Pancreas (tissue), 10 donors: ENCODE measurements around the gene ACOX3. TPM values are rescaled to one million over a fixed set of nuclear protein-coding genes. Genes with fewer than 3 reads are reported as not detected.
A peak's percentile ranks its signal among the peaks of the same experiment; 100 is the strongest.

Experiments
- ATAC-seq, 4 donors: fragments of 200-7000 bp; cut with Tn5 transposase; one replicate each; pipeline versions ENCODE4 v1.8.0 to v1.9.1; 2020; ENCODE audit warnings: mild to moderate bottlenecking in 4 of 4, moderate library complexity in 4 of 4
- DNase-seq, 6 donors: peaks; one replicate each; pipeline ENCODE4 v3.0.0-alpha.2; 2020
- FAIRE-seq: peaks from 2 replicates; lab custom pipeline; 2012; peaks lifted over from hg19 to GRCh38; lab: Jason Lieb, UNC
- H3K27ac ChIP-seq, 4 donors: fragments of 200-600 bp; sonication (generic); 1 replicate in 3 of 4; 2 replicates in 1 of 4; pipeline versions ENCODE4 v1.5.0 to v1.8.0; 2020
- H3K27me3 ChIP-seq, 4 donors: fragments of 200-600 bp; one replicate each; pipeline ENCODE4 v1.8.0; 2021
- H3K36me3 ChIP-seq, 3 donors: fragments of 200-600 bp; sonication (generic) in 1 of 3; one replicate each; pipeline versions ENCODE4 v1.5.0 to v1.8.0; 2020 to 2021
- H3K4me1 ChIP-seq, 3 donors: fragments of 200-600 bp; one replicate each; pipeline ENCODE4 v1.8.0; 2021
- H3K4me3 ChIP-seq, 4 donors: fragments of 200-600 bp; sonication (generic) in 2 of 4; one replicate each; pipeline versions ENCODE4 v1.5.0 to v1.8.0; 2020 to 2021
- H3K9me3 ChIP-seq, 4 donors: fragments of 200-600 bp; one replicate each; pipeline ENCODE4 v1.8.0; 2021
- WGBS, 2 donors: extraction: QIAGEN DNeasy Blood & Tissue Kit; methylation state at CpG; one replicate each; pipeline ENCODE4 v1.1.7; 2013; 5-methylcytosine and 5-hydroxymethylcytosine counted together
- intact Hi-C, 3 donors: fragments of 100-400 bp; cut with DNase I; formaldehyde crosslinking; loops; one replicate each; pipeline versions ENCODE4 v1.11.1 to v1.14.2; 2022
- polyA plus RNA-seq, 2 donors: library from polyadenylated mRNA; stranded (reverse); fragments of 200-250 nt; gene quantifications; one replicate each; pipeline ENCODE4 v1.2.3, GENCODE V29; 2013
- total RNA-seq, 6 donors: library from RNA; stranded (reverse); fragmentation: NEBNext Ultra II Directional in 4 of 6; extraction: Animal tissue kit (Norgen Biotek cat#: 25700) in 4 of 6; gene quantifications; one replicate each; pipeline versions ENCODE4 v1.2.1 to v1.2.4, GENCODE V29; 2021 to 2023
- TF ChIP-seq, protein P1 (sequence below), 4 donors: fragments of 200-600 bp; sonication (generic) in 3 of 4; IDR thresholded peaks; one replicate each; pipeline versions ENCODE4 v1.5.0 to v1.8.0; 2021; ENCODE audit warnings: antibody characterized with exemption in 4 of 4
- donor health status: healthy with polysubstance abuse.
- donor health status: DM: no; HTN: no; CAD: no; lungs with moderate emphysema.
- donor health status: DM: no; HTN: no; CAD: no.
- donor health status: control.
- donor health status: control.
- donor health status: Bipolar disorder and iron deficiency.
- donor health status: DM: yes; HTN: yes; CAD: no.
- donor health status: DM: no; HTN: no; CAD: no.
- donor health status: DM: no; HTN: no; CAD: no.
- donor health status: DM: yes; HTN: yes; CAD: no.

ACOX3 gene
- total and polyA plus RNA-seq, 8 donors, result 16.1 to 24.8 (median 18.6) TPM

- Histone ChIP-seq H3K9me3 (no peaks in the 10 kb centered on the region), H3K27me3 (no peaks in the 10 kb centered on the region), H3K27ac (no peak overlapping the region), H3K4me1 (no peaks in the 10 kb centered on the region), H3K36me3 (no peaks in the 10 kb centered on the region), H3K4me3 (no peak overlapping the region)
- TF ChIP-seq, protein P1, sequence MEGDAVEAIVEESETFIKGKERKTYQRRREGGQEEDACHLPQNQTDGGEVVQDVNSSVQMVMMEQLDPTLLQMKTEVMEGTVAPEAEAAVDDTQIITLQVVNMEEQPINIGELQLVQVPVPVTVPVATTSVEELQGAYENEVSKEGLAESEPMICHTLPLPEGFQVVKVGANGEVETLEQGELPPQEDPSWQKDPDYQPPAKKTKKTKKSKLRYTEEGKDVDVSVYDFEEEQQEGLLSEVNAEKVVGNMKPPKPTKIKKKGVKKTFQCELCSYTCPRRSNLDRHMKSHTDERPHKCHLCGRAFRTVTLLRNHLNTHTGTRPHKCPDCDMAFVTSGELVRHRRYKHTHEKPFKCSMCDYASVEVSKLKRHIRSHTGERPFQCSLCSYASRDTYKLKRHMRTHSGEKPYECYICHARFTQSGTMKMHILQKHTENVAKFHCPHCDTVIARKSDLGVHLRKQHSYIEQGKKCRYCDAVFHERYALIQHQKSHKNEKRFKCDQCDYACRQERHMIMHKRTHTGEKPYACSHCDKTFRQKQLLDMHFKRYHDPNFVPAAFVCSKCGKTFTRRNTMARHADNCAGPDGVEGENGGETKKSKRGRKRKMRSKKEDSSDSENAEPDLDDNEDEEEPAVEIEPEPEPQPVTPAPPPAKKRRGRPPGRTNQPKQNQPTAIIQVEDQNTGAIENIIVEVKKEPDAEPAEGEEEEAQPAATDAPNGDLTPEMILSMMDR (IDR thresholded peaks at IDR 0.05), result no peak
- ATAC-seq (no peak), FAIRE-seq (no peak), DNase-seq (peak in 1 of 6 donors; percentile 14)
- 63 to 71% methylated on average over 9 of the region's 9 CpGs for WGBS, 2 donors
- intact Hi-C loops, result no loop called here
Observed at GRCh38 chr4:8322794-8323704, 117.5 kb downstream of the ACOX3 start.

DNA sequence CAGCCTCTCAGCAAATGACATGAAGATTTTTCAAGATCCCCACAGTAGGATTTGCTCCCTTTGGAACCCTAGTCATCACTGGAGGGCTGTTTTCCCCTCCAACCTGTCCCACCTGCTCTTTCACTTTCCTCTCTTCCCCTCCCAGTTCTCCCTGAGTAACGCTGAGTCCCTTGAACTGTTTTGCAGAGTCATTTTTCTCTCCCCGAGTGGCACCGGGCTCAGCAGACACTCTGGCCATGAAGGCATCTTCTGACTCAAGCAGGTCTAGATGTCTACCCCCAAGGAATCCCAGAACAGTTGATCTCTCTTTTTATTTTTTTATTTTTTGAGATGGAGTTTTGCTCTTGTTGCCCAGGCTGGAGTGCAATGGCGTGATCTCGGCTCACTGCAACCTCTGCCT, 118.8 kb downstream of the ACOX3 start:
- intact Hi-C loops, result no loop called here
- Histone ChIP-seq H3K27me3 (no peaks in the 10 kb centered on the region), H3K4me3 (no peak overlapping the region), H3K36me3 (no peaks in the 10 kb centered on the region), H3K4me1 (no peaks in the 10 kb centered on the region), H3K27ac (no peak overlapping the region), H3K9me3 (no peaks in the 10 kb centered on the region)
- WGBS, 2 donors, result 60 to 78% methylated on average over 5 of the region's 5 CpGs
- FAIRE-seq (no peak), ATAC-seq (no peak), DNase-seq (no peak)
- TF ChIP-seq, protein P1 (IDR thresholded peaks at IDR 0.05), result no peak

DNA sequence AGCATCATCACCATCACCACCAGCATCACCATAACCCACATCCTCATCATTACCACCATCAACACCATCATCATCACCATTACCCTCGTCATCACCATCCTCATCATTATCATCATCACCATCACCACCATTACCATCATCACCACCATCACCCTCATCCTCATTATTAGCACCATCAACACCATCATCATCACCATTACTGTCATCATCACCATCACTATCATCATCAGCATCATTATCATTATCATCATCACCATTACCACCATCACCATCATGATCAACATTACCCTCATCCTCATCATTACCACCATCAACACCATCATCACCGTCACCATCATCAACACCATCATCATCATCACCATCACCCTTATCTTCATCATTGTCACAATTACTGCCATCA, 119.3 kb downstream of the ACOX3 start:
- H3K27ac ChIP-seq, result no peak overlapping the region
- FAIRE-seq (no peak), ATAC-seq (no peak), DNase-seq (no peak)
- no peaks in the 10 kb centered on the region for H3K9me3 ChIP-seq
- no peak overlapping the region for H3K4me3 ChIP-seq
- H3K36me3 ChIP-seq, result no peaks in the 10 kb centered on the region
- H3K27me3 ChIP-seq, result no peaks in the 10 kb centered on the region
- intact Hi-C loops, result no loop called here
- H3K4me1 ChIP-seq, result no peaks in the 10 kb centered on the region
- 65 to 88% methylated on average over 2 of the region's 2 CpGs for WGBS, 2 donors
- TF ChIP-seq, protein P1 (IDR thresholded peaks at IDR 0.05), result no peak

DNA sequence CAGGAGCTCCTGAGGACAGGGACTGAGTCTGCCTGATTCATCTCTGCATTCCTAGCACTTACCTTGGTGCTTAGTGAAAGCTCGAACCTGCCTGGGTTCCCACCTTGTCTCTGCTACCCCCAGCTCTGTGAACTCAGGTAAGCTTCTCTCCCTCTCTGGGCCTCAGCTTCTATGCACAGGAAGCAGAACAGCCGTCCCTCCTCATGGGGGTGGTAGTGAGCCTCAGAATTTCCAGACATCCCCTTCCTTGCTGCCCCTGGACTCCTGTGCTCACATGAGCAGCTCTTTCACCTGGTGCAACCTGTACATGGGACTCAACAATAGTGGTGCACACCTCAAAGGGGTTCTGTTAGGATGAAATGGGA, 120.2 kb downstream of the ACOX3 start:
- H3K9me3 ChIP-seq, result no peaks in the 10 kb centered on the region
- no peak overlapping the region for H3K27ac ChIP-seq
- ATAC-seq (no peak), FAIRE-seq (no peak), DNase-seq (peak in 1 of 6 donors; percentile 11)
- no peaks in the 10 kb centered on the region for H3K36me3 ChIP-seq
- 60 to 87% methylated on average over 2 of the region's 2 CpGs for WGBS, 2 donors
- H3K4me3 ChIP-seq, result no peak overlapping the region
- H3K27me3 ChIP-seq, result no peaks in the 10 kb centered on the region
- peaks cover 0 to 5% (median 0%) of the 10 kb centered on the region in 3 donors for H3K4me1 ChIP-seq
- TF ChIP-seq, protein P1 (IDR thresholded peaks at IDR 0.05), result no peak
- intact Hi-C loops, result no loop called here
